Liver (tissue), 3 donors: ENCODE data around the gene HPCAL1.

ENCODE experiments used
- CTCF ChIP-seq: fragments of 150-350 bp; IDR thresholded peaks from 2 replicates; pipeline ENCODE4 v1.5.1; 2017; ENCODE audit warnings: improper control_type of control experiment, low read depth, low read length; ENCODE audit not compliant: missing input control
- EGR1 ChIP-seq, 2 donors: IDR thresholded peaks; 2 replicates each; pipeline ENCODE4 v1.6.1; 2016 to 2018; ENCODE audit warnings: antibody characterized with exemption in 2 of 2, low read depth in 2 of 2
- FOXA1 ChIP-seq: IDR thresholded peaks from 2 replicates; pipeline ENCODE4 v1.6.1; 2016; ENCODE audit warnings: antibody characterized with exemption
- FOXA2 ChIP-seq: IDR thresholded peaks from 2 replicates; pipeline ENCODE4 v1.6.1; 2016; ENCODE audit warnings: antibody characterized with exemption
- JUND ChIP-seq, 2 donors: IDR thresholded peaks; 2 replicates each; pipeline ENCODE4 v1.6.1; 2016; ENCODE audit warnings: antibody characterized with exemption in 2 of 2
- REST ChIP-seq: IDR thresholded peaks from 2 replicates; pipeline ENCODE4 v1.6.1; 2016; ENCODE audit warnings: antibody characterized with exemption, mild to moderate bottlenecking
- SP1 ChIP-seq: IDR thresholded peaks from 2 replicates; pipeline ENCODE4 v1.6.1; 2018; ENCODE audit warnings: antibody characterized with exemption, mild to moderate bottlenecking
- TAF1 ChIP-seq: conservative IDR thresholded peaks from 2 replicates; pipeline ENCODE4 v1.6.1; 2016; ENCODE audit warnings: antibody characterized with exemption, mild to moderate bottlenecking
- ZBTB33 ChIP-seq: IDR thresholded peaks from 2 replicates; pipeline ENCODE4 v1.6.1; 2016; ENCODE audit warnings: antibody characterized with exemption
- donor health status: healthy.
- donor health status: healthy.

- TF ChIP-seq FOXA1 (no peak), CTCF (no peak), ZBTB33 (no peak), FOXA2 (no peak), REST (no peak), SP1 (no peak), EGR1 (IDR thresholded peaks at IDR 0.05; ENCODE audit: low read depth in 2 of 2) (no peak), TAF1 (no peak), JUND (IDR thresholded peaks at IDR 0.05) (no peak)
Measured at GRCh38 chr2:10392951-10393639, 90.4 kb downstream of the HPCAL1 start.
